SHP77 treated with DMSO at 0.1 percent for 48 hours (cell line): ENCODE measurements around the gene COL2A1.

Source experiments
- DNase-seq: peaks from one replicate; lab custom pipeline; 2025; lab: John Stamatoyannopoulos, UW

Gene COL2A1

GRCh38 chr12:47944685-47945340, 59.5 kb downstream of the COL2A1 start:
- DNase-seq, result no peak

- no peak for DNase-seq
Observed at GRCh38 chr12:47943623-47944340, 60.5 kb downstream of the COL2A1 start.

GRCh38 chr12:47942614-47943225, 61.6 kb downstream of the COL2A1 start:
- DNase-seq, result no peak

- no peak for DNase-seq
Observed at GRCh38 chr12:47941871-47942613, 62.2 kb downstream of the COL2A1 start.

GRCh38 chr12:47941475-47941780, 62.8 kb downstream of the COL2A1 start:
- DNase-seq, result no peak

- no peak for DNase-seq
Observed at GRCh38 chr12:47940773-47941474, 63.4 kb downstream of the COL2A1 start.

GRCh38 chr12:47939009-47939601, 65.2 kb downstream of the COL2A1 start:
- no peak for DNase-seq

- no peak for DNase-seq
Observed at GRCh38 chr12:47938594-47938993, 65.7 kb downstream of the COL2A1 start.

- no peak for DNase-seq
Observed at GRCh38 chr12:47938093-47938492, 66.2 kb downstream of the COL2A1 start.

GRCh38 chr12:47935184-47935583, 69.1 kb downstream of the COL2A1 start:
- DNase-seq, result no peak

GRCh38 chr12:47931187-47931586, 73.1 kb downstream of the COL2A1 start:
- no peak for DNase-seq

- no peak for DNase-seq
Observed at GRCh38 chr12:47930634-47931033, 73.6 kb downstream of the COL2A1 start.

GRCh38 chr12:47927346-47927745, 76.9 kb downstream of the COL2A1 start:
- DNase-seq, result no peak
